HEK293 (cell line): ENCODE results near the gene TMEM260.

Experiments
- YY1 ChIP-seq: fragments of 450-650 bp; formaldehyde crosslinking; IDR thresholded peaks from 2 replicates; pipeline ENCODE4 v1.5.1; 2018; ENCODE audit warnings: missing biosample characterization, missing genetic modification characterization
- TF ChIP-seq, protein P1 (sequence below): fragments of 450-650 bp; formaldehyde crosslinking; IDR thresholded peaks from 2 replicates; pipeline ENCODE4 v1.5.1; 2016; ENCODE audit warnings: missing biosample characterization, missing genetic modification characterization, low read depth
- TF ChIP-seq, protein P2 (sequence below): fragments of 450-650 bp; formaldehyde crosslinking; IDR thresholded peaks from 2 replicates; pipeline ENCODE4 v1.5.1; 2016; ENCODE audit warnings: missing biosample characterization, missing genetic modification characterization

- TF ChIP-seq YY1 (tag by site-specific recombination), result no peak
- TF ChIP-seq, protein P1, sequence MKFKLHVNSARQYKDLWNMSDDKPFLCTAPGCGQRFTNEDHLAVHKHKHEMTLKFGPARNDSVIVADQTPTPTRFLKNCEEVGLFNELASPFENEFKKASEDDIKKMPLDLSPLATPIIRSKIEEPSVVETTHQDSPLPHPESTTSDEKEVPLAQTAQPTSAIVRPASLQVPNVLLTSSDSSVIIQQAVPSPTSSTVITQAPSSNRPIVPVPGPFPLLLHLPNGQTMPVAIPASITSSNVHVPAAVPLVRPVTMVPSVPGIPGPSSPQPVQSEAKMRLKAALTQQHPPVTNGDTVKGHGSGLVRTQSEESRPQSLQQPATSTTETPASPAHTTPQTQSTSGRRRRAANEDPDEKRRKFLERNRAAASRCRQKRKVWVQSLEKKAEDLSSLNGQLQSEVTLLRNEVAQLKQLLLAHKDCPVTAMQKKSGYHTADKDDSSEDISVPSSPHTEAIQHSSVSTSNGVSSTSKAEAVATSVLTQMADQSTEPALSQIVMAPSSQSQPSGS (tag by site-specific recombination), result no peak
- TF ChIP-seq, protein P2, sequence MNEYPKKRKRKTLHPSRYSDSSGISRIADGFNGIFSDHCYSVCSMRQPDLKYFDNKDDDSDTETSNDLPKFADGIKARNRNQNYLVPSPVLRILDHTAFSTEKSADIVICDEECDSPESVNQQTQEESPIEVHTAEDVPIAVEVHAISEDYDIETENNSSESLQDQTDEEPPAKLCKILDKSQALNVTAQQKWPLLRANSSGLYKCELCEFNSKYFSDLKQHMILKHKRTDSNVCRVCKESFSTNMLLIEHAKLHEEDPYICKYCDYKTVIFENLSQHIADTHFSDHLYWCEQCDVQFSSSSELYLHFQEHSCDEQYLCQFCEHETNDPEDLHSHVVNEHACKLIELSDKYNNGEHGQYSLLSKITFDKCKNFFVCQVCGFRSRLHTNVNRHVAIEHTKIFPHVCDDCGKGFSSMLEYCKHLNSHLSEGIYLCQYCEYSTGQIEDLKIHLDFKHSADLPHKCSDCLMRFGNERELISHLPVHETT (tag by site-specific recombination), result no peak
These were observed 36.2 kb upstream of the TMEM260 start for GRCh38 chr14:56543436-56543835.
